Activated CD8-positive, alpha-beta T cell treated with anti-CD3 and anti-CD28 coated beads, Interleukin-2, amount 10 ng/mL, durations not matched to agents 7 days and 5 days (primary cell): ENCODE results near the gene LENG9. TPM values are rescaled to one million over a fixed set of nuclear protein-coding genes. Genes with fewer than 3 reads are reported as not detected.
"Not testable (repeated sequence)": the region's sequence is repeated elsewhere in the genome, so short reads cannot be mapped to it uniquely, and the experiment has no call there.

ENCODE experiments used
- ATAC-seq: fragments of 150-1000 bp; cut with Tn5 transposase; one replicate; pipeline ENCODE4 v1.10.0; 2021; ENCODE audit warnings: moderate library complexity
- CTCF ChIA-PET: fragments of 350-600 bp; sonication (Branson Sonifier 250); formaldehyde crosslinking; loops from one replicate; lab custom pipeline; 2021; ENCODE audit warnings: antibody characterized with exemption; lab: Charles Lee
- POLR2A ChIA-PET: fragments of 350-600 bp; sonication (Branson Sonifier 250); formaldehyde crosslinking; loops from one replicate; lab custom pipeline; 2021; ENCODE audit warnings: antibody characterized with exemption; lab: Charles Lee
- DNase-seq: peaks from one replicate; pipeline ENCODE4 v3.0.0-alpha.2; 2020
- H3K27ac Mint-ChIP-seq: one replicate; pipeline ENCODE4 v1.8.0; 2021; ENCODE audit warnings: mild to moderate bottlenecking, mixed read lengths
- H3K27me3 Mint-ChIP-seq: one replicate; pipeline ENCODE4 v1.8.0; 2021; ENCODE audit warnings: low read depth, mixed read lengths
- H3K36me3 Mint-ChIP-seq: one replicate; pipeline ENCODE4 v1.8.0; 2021; ENCODE audit warnings: low read depth, mixed read lengths
- H3K4me1 Mint-ChIP-seq: one replicate; pipeline ENCODE4 v1.8.0; 2021; ENCODE audit warnings: low read depth, mixed read lengths
- H3K4me3 Mint-ChIP-seq: one replicate; pipeline ENCODE4 v1.8.0; 2021; ENCODE audit warnings: mild to moderate bottlenecking, mixed read lengths
- H3K9me3 Mint-ChIP-seq: one replicate; pipeline ENCODE4 v1.8.0; 2022; ENCODE audit warnings: mixed read lengths; ENCODE audit not compliant: insufficient read depth
- total RNA-seq, 2 experiments: library from RNA; stranded (reverse); gene quantifications; one replicate each; pipeline ENCODE4 v1.2.3, GENCODE V29; 2021

Gene LENG9
- total RNA-seq, 2 experiments from 2014 or later, result 5.3 to 5.6 TPM

DNA sequence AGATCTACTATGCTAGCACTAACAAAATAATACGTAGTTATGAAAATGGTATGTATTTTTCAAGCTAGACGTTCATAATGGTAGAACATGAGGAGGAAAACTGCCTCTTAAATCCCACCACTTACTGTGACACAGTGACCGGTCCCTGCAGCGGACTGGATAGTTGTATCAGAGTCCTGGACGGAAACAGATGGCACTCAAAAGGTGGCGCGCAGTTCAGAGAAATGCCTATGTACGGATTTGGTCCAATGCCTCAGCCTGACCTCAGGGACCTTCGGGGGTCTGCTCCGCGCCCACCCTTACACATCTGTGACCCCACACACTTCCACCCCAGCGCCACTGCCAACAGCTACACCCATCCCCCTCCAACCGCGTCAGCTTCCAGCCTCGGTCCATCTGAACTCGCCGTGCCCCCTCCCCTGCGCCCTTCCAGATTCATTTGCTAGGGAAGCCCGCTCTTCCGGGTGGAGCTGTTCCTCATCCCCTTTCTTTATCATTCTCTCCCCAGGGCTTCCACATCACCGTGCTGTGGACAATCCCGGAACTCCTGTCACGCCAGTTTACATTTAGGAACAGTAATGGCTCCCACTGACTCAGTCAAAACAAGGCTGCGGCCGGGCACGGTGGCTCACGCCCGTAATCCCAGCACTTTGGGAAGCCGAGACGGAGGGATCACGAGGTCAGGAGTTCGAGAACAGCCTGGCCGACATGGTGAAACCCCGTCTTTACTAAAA lies 15.4 kb downstream of the LENG9 start:
- Mint-ChIP-seq H3K36me3 (peaks cover 60% of the 10 kb centered on the region), H3K27ac (peak overlapping the region; percentile 100), H3K27me3 (no peaks in the 10 kb centered on the region), H3K4me3 (peak overlapping the region; percentile 97), H3K9me3 (no peaks in the 10 kb centered on the region), H3K4me1 (peaks cover 36% of the 10 kb centered on the region)
- POLR2A ChIA-PET, result interaction anchor here (0.6 to 2.9 kb wide), 16 partner anchors 9 to 1016 kb away, joined by 3 to 22 read pairs (median 4); partner anchors contain the start of genes LENG9 and ZNF761
- ATAC-seq, result peak; percentile 12
- peak; percentile 38 for DNase-seq
- CTCF ChIA-PET, result interaction anchor here (0.7 to 1.7 kb wide), 11 partner anchors 10 to 712 kb away, joined by 3 to 19 read pairs (median 4); partner anchors contain the start of genes LENG9 and TTYH1

DNA sequence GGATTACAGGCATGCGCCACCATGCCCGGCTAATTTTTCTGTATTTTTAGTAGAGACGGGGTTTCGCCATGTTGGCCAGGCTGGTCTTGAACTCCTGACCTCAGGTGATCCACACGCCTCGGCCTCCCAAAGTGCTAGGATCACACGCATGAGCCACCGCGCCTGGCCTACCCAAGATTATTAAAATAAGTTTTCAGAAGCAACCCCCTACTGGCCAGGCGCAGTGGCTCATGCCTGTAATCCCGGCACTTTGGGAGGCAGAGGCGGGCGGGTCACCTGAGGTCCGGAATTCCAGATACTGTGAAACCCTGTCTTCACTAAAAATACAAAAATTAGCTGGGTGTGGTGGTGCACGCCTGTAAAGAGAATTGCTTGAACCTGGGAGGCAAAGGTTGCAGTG lies 17.2 kb downstream of the LENG9 start:
- DNase-seq, CTCF ChIA-PET, ATAC-seq, H3K27me3 Mint-ChIP-seq, POLR2A ChIA-PET, H3K27ac Mint-ChIP-seq, H3K9me3 Mint-ChIP-seq, H3K4me3 Mint-ChIP-seq: not testable (repeated sequence)
- H3K4me1 Mint-ChIP-seq, result peaks cover 30% of the 10 kb centered on the region
- H3K36me3 Mint-ChIP-seq, result peaks cover 48% of the 10 kb centered on the region

DNA sequence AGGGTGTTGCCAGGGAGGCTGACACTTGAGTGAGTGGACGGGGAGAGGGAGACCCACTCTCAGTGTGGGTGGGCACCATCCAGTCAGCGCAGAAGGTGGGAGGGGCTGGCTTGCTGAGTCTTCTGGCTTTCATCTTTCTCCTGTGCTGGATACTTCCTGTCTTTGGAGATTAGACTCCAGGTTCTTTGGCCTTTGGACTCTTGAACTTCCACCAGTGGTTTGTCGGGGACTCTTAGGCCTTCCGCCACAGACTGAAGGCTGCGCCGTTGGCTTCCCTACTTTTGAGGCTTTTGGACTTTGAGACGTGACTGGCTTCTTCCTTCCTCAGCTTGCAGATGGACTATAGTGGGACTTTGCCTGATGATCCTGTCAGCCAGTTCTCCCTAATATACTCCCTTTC lies 18.8 kb downstream of the LENG9 start:
- Mint-ChIP-seq H3K27me3 (no peaks in the 10 kb centered on the region), H3K9me3 (no peaks in the 10 kb centered on the region), H3K36me3 (peaks cover 32% of the 10 kb centered on the region), H3K27ac (no peak overlapping the region), H3K4me3 (no peak overlapping the region), H3K4me1 (peaks cover 14% of the 10 kb centered on the region)
- DNase-seq (no peak), ATAC-seq (no peak)
- ChIA-PET POLR2A (no interaction called here), CTCF (no interaction called here)

DNA sequence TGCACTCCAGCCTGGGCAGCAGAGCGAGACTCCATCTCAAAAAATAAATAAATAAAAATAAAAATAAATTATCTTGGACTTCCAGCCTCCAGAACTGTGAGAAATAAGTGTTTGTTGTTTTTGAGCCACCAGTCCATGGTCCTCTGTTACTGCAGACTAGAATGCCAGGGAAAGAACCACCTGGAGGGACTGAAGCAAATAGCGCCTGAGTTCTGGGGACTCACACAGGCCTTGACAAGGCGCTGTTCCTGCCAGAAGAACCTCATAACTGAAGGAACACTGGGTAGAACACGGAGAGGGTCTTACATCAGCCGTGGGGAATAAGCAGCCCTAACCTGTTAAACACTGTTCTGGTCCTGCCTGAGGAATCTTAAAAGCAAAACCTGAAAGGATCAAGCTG lies 22.9 kb downstream of the LENG9 start:
- Mint-ChIP-seq H3K36me3 (peaks cover 26% of the 10 kb centered on the region), H3K9me3 (no peaks in the 10 kb centered on the region), H3K4me3 (no peak overlapping the region), H3K4me1 (no peaks in the 10 kb centered on the region), H3K27ac (no peak overlapping the region), H3K27me3 (no peaks in the 10 kb centered on the region)
- no peak for DNase-seq
- no peak for ATAC-seq
- ChIA-PET CTCF (no interaction called here), POLR2A (no interaction called here)

DNA sequence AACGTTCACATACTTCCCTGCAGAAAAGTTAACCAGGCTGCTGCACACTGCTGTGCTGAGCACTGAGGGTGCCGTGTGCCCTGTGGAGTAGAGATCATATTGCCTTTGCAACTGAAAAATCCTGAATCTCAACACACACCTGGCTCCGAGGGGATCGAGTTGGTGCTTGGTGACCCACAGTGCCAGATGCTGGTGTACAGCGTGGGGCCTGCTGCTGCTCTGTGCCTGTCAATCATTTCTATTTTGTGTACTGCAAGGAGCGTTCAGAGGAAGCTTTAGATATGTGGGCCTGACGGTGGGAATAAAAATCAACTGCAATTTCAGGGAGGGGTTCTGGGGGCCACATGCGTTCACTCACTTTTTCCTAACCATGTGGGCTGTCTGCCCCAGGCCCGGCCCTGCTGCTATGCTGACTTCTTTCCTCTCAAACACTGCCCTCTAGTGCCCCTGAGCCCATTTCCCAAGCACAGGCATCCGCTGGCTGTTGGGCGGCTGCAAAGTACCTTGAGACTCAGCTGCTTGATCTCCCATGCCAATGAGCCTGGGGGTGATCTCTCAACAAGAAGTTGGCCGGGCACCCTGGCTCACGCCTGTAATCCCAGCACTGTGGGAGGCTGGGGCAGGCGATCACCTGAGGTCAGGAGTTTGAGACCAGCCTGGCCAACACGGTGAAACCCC lies 24.3 kb downstream of the LENG9 start:
- CTCF ChIA-PET, result interaction anchor here (0.9 to 3.0 kb wide), 5 partner anchors 9 to 174 kb away, joined by 3 to 19 read pairs (median 5); partner anchors contain the start of gene LENG8
- DNase-seq (peak; percentile 44), ATAC-seq (peak; percentile 67)
- POLR2A ChIA-PET, result interaction anchor here (1.0 to 2.2 kb wide), 2 partner anchors 9 to 11 kb away, joined by 3 to 7 read pairs; partner anchors contain the start of gene LENG8
- H3K4me3 Mint-ChIP-seq, result no peak overlapping the region
- peaks cover 17% of the 10 kb centered on the region for H3K36me3 Mint-ChIP-seq
- peaks cover 9% of the 10 kb centered on the region for H3K4me1 Mint-ChIP-seq
- no peaks in the 10 kb centered on the region for H3K9me3 Mint-ChIP-seq
- no peak overlapping the region for H3K27ac Mint-ChIP-seq
- H3K27me3 Mint-ChIP-seq, result no peaks in the 10 kb centered on the region

DNA sequence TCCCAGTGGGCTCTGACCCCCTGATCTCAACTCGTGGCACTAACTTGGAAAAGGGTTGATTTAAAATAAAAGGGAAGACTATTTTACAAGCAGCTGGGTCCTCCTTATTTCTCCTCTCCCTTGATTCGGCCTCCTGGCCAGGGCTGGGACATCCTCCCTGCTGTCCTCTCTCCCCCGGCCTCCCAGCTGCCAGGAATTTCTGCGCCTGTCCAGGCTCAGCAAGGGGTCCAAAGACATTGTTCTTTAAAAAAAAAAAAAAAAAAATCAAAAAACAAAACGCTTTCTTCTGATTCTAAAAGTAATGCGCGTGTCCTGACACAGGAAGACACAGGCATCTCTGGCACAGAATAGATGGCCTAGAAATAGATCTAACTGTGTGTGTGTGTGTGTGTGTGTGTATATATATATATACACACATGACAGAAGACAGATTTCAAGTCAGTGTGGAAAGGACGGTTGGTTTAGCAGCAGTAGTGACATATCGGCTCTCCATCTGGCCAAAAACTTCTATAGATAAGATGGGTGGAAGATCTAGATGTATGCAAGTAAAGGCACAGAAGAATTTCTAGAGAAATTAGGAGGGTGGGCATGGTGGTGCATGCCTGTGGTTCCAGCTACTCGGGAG lies 26.8 kb downstream of the LENG9 start:
- POLR2A ChIA-PET, result interaction anchor here (0.6 kb wide), 1 partner anchor 31 kb away, joined by 3 read pairs; no protein-coding TSS in a partner anchor
- Mint-ChIP-seq H3K9me3 (no peaks in the 10 kb centered on the region), H3K27ac (no peak overlapping the region), H3K4me1 (peaks cover 13% of the 10 kb centered on the region), H3K4me3 (no peak overlapping the region), H3K27me3 (no peaks in the 10 kb centered on the region), H3K36me3 (peaks cover 8% of the 10 kb centered on the region)
- ATAC-seq (no peak), DNase-seq (no peak)
- CTCF ChIA-PET, result interaction anchor here (3.0 kb wide), 1 partner anchor 12 kb away, joined by 19 read pairs; the partner anchor contains the start of gene LENG8

GRCh38 chr19:54436031-54436523 lies 27.5 kb downstream of the LENG9 start:
- Mint-ChIP-seq H3K4me1 (peaks cover 14% of the 10 kb centered on the region), H3K27me3 (no peaks in the 10 kb centered on the region), H3K9me3 (no peaks in the 10 kb centered on the region), H3K4me3 (no peak overlapping the region), H3K36me3 (peaks cover 8% of the 10 kb centered on the region), H3K27ac (no peak overlapping the region)
- DNase-seq (no peak), ATAC-seq (no peak)
- ChIA-PET POLR2A (interaction anchor here (0.6 kb wide), 1 partner anchor 32 kb away, joined by 3 read pairs; no protein-coding TSS in a partner anchor), CTCF (no interaction called here)

- no peak for DNase-seq
- Mint-ChIP-seq H3K4me3 (no peak overlapping the region), H3K9me3 (no peaks in the 10 kb centered on the region), H3K27ac (no peak overlapping the region), H3K27me3 (no peaks in the 10 kb centered on the region), H3K36me3 (peaks cover 8% of the 10 kb centered on the region), H3K4me1 (peaks cover 14% of the 10 kb centered on the region)
- ChIA-PET POLR2A (no interaction called here), CTCF (no interaction called here)
- ATAC-seq, result no peak
Observed at GRCh38 chr19:54435551-54436016, 28.0 kb downstream of the LENG9 start.

DNA sequence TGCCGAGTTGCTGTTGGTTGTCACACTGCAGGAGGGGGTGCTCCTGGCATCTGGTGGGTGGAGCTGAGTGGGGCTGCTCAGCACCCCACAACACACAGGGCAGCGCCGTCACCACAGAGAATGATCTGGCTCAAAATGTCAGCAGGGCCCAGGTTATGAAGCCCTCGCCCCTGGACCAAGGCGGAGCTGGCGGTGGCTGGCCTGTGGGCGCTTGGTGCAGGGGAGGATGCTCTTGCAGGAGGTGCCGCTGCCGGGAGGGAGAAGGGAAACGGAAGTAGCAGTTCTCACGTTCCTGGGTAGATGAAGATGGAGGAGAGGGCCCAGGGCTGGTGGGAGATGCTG lies 28.7 kb downstream of the LENG9 start:
- no peaks in the 10 kb centered on the region for H3K9me3 Mint-ChIP-seq
- no peaks in the 10 kb centered on the region for H3K27me3 Mint-ChIP-seq
- ATAC-seq (no peak), DNase-seq (no peak)
- peak overlapping the region; percentile 32 for H3K27ac Mint-ChIP-seq
- no peak overlapping the region for H3K4me3 Mint-ChIP-seq
- H3K4me1 Mint-ChIP-seq, result peaks cover 14% of the 10 kb centered on the region
- ChIA-PET POLR2A (no interaction called here), CTCF (no interaction called here)
- H3K36me3 Mint-ChIP-seq, result peaks cover 8% of the 10 kb centered on the region

DNA sequence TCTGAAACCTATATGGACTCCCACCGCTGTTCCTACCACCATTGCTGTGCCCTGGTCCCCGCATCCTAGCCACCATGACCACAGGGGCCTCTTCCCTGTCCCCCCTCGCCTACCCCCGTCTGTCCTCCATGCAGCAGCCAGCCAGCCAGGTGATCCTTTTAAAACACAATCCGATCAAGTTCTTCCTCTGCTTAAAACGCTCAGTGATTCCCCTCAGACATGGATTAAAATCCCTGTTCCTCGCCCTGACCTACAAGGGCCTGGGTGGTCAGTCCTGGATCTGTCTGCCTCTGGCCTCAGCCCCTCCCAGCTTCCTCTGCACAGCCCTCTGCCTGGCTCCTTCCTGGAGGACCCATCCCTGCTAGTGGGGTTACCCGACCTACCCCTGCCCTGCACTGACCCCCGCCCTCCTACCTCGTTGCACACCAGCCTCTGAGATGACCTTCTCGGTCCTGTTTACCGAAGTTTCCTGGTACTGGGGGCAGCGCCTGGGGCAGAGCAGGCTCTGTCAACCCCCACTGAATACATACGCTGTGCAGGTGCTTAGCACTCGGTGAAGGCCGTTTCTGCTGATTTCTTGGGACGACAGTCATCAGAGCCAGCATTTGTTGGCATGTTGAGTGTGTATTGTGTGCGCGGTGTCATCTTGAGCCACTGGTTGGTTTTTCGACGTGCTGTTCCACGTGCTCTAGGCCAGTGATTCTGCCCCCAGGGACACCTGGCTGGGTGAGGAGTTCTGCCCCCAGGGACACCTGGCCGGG lies 29.3 kb downstream of the LENG9 start:
- H3K27me3 Mint-ChIP-seq, result peaks cover 2% of the 10 kb centered on the region
- peaks cover 5% of the 10 kb centered on the region for H3K36me3 Mint-ChIP-seq
- POLR2A ChIA-PET, result interaction anchor here (1.0 kb wide), 1 partner anchor 14 kb away, joined by 3 read pairs; no protein-coding TSS in a partner anchor
- no peaks in the 10 kb centered on the region for H3K9me3 Mint-ChIP-seq
- ATAC-seq, result no peak
- CTCF ChIA-PET, result no interaction called here
- peaks cover 14% of the 10 kb centered on the region for H3K4me1 Mint-ChIP-seq
- H3K4me3 Mint-ChIP-seq, result no peak overlapping the region
- no peak for DNase-seq
- no peak overlapping the region for H3K27ac Mint-ChIP-seq

GRCh38 chr19:54433697-54434096 lies 29.9 kb downstream of the LENG9 start:
- ChIA-PET POLR2A (interaction anchor here (0.6 to 1.0 kb wide), 2 partner anchors 9 to 14 kb away, joined by 3 to 5 read pairs; no protein-coding TSS in a partner anchor), CTCF (no interaction called here)
- Mint-ChIP-seq H3K27me3 (peaks cover 3% of the 10 kb centered on the region), H3K36me3 (peaks cover 2% of the 10 kb centered on the region), H3K9me3 (no peaks in the 10 kb centered on the region), H3K4me3 (no peak overlapping the region), H3K27ac (no peak overlapping the region), H3K4me1 (peaks cover 14% of the 10 kb centered on the region)
- DNase-seq (no peak), ATAC-seq (no peak)
